Inferior parietal cortex (tissue), 1 donor: ENCODE data around the gene CLCNKA.
A peak's percentile ranks its signal among the peaks of the same experiment; 100 is the strongest.
"Not testable (repeated sequence)": the region's sequence is repeated elsewhere in the genome, so short reads cannot be mapped to it uniquely, and the experiment has no call there.

Experiments used
- DNase-seq: peaks from one replicate; pipeline ENCODE4 v3.0.0-alpha.2; 2016; ENCODE audit errors: extremely low spot score

Gene CLCNKA

DNA sequence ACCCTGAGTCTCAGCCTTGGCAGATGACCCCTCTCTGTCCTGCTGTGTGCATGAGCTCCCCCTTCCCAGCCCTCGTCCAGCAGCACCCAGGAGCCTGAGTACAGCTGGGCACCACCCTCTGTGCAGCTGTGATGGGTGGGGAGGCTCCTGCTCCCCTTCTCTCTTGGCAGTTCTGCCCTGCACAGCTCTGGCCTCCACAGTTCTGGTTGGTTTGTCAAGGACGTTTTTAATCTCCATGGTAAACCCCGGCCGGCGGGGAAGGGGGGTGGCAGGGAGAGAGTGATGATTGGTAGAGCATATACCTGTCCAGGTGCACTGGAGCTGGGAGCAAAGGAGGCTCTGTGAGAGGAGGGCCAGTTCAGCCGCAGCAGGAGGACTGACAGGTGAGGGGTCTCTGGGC is at the start of gene CLCNKA:
TSS of gene CLCNKA (plus strand) at position 356 of the 400 bp plus-strand sequence. CDS start 584 bp downstream, outside the sequence.
- no peak for DNase-seq

DNA sequence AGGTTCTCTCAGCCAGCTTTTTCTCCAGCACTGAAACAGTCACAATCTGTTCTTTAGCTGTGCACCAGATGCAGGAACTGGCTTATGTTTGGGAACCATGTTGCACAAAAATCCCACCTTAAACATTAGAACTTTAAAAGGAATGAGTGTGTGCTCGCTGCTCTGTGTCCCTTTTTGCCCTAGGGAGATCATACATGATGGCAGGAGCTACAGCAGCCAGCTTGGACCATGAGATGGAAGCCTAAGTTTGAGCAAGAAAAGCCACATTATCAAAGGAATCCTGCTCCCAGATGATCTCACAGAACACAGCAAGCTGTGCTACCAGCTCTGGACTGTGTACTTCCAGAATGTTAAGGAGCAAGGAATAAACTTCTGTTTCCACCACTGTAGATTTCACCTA is 49.4 kb upstream of the CLCNKA start:
- DNase-seq = no peak

DNA sequence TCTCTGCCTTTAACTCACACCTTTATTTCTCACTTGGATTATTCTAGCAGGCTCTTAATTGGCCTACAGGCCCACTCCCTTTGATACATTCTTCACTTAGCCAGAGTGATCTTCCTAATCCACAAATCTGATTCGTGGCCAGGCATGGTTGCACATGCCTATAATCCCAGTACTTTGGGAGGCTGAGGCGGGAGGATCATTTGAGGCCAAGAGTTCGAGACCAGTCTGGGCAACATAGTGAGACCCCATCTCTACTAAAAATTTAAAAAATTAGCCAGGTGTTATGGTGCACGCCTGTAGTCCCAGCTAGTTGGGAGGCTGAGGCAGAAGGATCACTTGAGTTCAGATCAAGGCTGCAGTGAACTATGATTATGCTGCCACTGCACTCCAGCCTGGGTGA is 48.1 kb upstream of the CLCNKA start:
- no peak for DNase-seq

DNA sequence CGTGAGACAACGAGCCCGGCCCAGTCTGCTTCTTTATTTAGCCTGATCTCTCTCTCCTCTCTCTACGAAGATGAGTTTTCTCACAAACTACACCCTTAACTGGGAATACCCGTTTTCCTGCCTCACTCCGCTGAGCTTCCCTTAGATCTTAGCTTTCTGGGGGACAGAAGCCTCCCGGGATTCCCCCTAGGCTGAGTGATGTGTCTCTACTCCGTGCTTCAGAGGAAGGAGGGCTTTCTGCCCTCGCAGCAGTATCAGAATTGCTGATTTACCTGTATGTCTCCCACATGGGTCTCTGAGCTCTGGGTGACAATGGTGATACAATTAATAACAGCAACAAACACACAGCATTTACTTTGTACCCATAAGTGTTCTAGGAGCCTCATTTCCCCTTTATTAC is 47.0 kb upstream of the CLCNKA start:
- DNase-seq = no peak

DNA sequence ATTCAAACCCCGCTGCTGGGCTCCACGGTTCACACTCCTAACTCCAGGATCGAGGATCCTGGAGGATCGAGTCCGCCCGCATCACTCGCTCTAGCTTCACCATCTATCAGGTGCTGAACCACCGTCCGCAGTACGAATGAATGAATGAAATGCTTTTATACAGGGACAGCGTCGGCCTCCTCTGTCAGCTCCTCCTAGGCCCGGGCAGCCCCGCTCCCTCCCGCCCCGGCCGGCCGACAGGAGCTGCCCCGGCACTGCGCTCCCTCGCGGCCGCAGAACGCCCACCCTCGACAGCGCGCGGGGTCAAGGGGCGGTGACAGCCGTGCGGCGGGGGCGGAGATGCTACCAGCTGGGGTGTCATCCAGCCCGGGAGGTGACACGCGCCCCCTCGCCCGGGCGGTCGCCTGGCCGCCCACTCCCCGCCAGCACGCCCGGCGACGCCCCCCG is 46.5 kb upstream of the CLCNKA start:
- DNase-seq = no peak

DNA sequence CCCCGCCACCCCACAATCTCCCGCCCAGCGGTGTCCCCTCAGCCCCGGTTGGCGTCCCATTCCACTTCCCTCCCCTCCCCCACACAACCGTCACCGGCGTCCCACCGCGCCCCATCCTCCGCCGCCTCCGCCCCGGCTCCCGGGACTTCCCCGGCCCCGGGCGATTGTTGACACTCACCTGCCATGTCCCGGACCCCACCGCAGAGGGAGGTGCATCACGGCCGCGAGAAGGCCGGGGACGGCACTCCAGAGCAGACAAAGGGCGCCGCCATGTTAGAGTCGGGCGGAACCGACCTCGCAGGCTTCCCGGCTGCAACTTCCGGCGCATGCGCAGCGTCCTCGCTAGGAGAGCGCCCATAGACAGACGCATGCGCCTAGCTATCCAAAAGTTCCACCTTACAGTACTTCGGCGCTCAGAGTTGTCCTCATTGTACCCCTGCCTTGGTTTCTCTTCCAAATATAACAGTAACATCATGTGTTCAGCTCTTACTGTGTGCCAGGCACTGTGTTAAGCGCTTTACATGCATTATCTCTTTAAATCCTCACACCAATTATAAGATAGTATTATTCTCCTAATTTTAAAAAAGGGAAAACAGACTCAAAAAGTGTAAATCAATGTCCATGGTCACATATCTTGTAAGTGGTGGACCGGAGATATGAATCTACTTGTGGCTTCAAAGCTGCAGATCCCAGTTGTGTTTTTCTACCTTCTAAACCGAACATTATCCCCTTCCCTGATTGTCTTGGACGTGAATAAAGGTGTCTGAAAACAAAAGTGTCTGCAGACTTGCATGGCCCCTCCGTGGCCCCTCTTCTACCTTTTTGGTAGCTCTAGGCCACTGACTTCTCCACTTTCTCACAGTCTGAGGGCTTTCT is 45.8 kb upstream of the CLCNKA start, which contains the start of gene ZBTB17:
TSS of gene ZBTB17 (minus strand) at position 297 of the 876 bp plus-strand sequence. CDS start 27,606 bp downstream, outside the sequence.
- peak; percentile 95 for DNase-seq

DNA sequence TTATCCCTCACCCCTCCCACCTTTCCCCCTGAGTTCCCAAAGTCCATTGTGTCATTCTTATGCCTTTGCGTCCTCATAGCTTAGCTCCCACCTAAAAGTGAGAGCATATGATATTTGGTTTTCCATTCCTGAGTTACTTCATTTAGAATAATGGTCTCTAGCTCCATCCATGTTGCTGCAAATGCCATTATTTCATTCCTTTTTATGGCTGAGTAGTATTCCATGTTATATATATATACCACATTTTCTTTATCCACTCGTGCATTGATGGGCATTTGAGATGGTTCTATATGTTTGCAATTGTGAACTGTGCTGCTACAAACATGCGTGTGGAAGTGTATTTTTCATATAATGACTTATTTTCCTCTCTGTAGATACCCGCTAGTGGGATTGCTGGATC is 43.9 kb upstream of the CLCNKA start:
- not testable (repeated sequence) for DNase-seq

DNA sequence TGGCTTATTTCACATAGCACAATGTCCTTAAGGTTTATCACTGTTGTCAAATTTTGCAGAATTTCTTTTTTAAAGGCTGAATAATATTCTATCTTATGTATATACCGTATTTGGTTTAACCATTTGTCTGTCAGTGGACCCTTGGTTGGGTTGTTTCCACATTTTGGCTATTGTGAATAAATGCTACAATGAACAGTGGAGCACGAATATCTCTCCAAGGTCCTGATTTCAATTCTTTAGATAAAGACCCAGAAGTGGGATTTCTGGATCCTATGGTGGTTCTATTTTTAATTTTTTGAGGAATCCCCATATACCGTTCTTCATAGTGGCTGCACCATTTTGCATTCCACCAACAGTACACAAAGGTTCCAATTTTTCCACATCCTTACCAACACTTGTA is 40.2 kb upstream of the CLCNKA start:
- no peak for DNase-seq

DNA sequence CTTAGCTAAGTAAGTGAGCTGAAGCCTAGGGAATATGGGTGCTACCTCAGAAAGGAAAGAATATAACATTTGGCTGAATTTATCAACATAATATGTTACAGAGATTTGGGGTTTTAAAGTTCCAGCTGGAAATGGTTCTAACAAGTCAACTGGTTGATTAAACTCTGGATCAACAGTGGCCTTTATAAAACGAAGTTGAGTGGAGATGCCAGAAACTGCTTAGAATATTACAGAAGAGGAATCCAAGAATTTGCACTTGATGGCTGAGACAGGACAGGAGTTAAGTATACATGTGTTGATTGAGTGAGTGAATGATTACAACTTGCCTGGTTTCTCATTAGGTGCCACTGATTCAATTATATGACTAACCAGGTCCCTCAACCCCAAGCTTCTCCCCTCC is 38.6 kb upstream of the CLCNKA start:
- no peak for DNase-seq

DNA sequence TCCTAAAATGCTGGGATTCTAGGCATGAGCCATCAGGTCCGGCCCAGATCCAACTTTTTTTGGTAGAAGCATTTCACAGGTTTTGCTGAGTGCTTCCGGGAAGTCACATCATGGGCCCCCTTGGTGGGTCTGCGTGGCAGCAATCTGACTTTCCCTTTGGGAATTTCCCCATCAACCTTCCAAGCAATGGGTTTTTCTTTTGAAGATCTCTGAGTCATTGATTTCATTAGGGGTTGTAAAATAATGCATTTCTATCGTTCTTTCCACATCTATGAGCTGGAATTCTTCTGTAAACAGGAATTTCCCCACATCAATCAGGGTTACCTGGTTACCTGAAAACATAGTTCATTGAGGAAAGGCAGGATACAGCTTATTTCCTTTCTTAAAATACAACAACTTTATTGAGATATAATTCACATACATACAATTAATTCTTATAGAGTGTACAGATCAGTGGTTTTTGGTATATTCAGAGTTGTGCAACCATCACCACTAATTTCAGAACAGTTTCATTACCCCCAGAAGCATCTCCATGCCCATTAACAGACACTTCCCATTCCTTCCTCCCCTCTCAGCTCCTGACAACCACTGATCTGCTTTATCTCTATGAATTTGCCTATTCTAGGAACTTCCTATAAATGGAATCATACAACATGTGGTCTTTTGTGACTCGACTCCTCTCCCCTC is 36.1 kb upstream of the CLCNKA start:
- DNase-seq = no peak

DNA sequence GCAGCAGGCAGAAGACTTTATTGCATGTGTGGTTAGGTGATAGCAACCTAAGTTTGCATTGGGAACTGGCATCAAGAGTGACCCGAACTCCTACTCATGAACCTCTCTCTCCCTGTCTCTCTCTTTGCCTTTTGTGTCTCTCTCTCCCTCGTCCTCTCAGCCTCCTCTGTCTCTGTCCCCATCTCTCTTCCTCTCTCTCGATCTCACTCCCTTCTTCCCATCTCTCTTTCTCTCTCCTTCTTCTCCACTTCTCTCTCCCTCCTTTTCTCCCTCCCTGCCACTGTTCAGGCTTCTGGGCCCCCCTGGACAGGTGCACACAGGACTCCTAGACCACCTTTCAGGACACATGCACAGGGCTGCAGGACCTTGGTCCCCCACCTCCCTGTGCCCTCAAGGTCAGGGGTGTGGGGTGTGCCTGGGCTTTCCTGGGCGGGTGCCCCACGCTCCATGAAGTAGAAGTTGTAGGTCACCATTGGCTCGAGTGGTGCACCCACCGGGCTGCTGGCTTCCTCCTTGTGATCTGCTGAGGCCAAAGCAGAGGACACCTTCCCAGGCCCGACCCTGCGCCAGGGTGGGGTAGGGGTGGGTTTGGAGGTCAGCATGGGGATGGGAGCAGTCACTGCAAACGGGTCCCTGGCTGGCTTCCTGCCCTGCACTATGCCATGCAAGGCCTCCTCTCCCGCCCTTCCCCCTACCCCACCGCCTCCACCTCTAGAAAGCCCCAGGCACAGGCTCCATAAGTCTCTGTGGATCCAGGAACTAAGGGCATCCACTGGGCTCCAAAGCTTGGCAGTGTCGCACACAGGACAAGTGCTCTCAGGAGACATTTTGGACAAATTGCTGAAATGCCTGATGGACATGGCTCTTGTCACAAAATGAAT is 32.7 kb upstream of the CLCNKA start:
- DNase-seq = no peak

DNA sequence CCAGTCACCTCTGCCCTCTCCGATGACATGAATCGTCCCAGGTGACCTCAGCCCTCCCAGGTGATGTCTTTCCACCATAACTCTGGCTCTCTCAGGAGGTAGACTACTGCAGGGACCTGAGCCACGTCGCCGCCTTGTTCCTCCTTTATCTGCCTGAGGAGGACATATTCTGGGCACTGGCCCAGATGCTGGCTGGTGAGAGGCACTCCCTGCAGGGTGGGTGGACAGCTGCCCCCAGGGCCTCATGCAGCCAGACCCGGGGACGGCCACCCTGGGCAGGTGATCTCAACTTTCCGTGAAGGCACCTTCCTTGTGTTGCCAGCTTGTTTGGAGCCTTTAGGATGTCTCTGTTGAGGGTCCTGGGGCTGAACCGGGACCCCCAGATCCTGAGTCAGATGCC is 32.1 kb upstream of the CLCNKA start:
- no peak for DNase-seq

DNA sequence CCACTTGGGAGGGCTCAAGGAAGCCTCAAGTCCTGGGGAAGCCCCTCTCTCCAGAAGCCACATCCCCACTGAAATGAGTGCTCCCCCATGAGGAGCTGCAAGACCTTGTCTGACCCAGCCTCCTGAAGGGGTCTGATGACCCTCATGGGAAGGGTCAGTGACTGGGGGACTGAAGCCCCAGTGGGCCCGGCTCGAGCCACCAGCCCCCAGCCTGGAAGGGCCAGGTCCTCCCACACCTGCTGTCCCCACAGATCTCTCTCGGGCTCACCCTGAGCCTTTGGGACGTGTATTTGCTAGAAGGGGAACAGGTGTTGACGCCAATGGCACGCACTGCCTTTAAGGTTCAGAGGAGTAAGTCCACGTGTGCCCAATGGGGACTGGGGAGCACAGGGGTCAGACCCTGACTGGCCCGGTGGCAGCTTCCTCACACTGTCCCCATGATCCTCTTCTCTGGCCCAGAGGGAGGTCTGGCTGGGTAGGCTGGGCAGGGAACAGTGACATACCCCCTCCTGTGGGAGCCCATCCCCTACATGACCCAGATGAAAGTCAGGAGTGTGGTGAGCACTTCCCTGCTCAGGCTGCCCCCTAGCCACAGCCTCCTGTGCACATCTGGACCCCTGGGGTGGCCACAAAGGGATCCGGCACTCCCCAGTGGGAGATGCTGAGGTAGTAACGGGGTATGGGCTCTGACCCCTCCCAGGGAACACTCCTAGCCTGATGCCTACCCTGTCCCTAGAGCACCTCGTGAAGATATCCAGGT is 30.2 kb upstream of the CLCNKA start:
- no peak for DNase-seq

DNA sequence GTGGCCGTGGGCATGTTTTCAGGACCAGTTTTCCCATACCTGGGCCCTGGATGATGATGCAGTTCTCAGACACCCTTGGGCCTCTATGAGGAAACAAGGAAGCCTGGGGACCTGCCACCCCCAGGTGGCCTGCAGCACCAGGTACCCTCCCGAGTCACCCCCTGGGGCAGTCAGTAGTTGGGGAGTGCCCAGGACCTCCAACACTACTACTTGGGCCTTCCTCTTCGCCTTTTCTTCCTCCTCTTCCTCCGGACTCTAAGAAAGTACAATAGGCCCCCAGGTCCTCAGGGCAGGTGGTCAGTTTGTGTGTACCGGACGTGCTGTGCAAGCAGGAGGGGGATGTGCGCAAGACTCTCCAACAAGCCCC is 29.7 kb upstream of the CLCNKA start:
- no peak for DNase-seq

DNA sequence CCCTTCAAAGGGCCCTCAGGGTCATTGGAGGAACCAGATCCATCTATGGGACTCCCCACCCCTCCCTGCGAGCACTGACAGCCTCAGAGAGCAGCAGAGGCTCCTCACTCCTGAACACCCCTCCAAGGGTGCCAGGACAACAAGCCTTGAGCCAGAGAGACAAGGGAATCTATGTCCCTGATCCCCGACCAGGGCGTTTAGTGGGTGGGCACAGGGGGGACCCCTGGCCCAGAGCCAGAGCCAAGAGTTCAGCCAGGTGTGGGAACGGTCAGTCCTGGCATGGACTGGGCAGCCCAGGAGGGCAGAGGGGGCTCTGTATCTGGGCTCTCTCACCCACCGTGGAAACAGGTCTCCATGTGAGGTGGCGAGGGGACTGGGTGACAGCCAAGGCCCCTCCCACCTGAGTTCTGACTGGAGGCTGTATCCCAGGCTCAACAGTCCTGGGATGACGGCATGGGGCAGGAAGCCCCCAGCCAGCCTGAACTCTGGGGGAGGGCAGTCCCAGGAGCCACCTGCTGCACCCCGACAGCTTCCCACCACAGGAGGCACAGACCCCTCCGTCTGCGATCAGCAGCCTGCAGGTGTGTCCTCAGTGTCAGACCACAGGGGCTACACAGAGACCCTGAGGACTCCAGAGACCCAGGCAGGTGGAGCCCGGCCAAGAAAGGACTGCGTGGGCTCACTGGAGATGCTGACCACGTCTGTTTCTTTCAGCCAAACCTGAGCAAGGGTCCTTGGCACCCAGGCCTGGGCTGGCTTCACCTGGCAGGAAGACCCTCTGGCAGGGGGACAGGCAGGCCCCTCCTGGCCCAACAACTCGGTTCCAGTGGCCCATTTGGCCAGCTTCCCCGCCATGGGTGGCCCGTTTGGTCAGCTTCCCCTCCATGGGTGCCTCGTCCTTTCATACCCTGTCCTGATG is 29.0 kb upstream of the CLCNKA start:
- DNase-seq = no peak

DNA sequence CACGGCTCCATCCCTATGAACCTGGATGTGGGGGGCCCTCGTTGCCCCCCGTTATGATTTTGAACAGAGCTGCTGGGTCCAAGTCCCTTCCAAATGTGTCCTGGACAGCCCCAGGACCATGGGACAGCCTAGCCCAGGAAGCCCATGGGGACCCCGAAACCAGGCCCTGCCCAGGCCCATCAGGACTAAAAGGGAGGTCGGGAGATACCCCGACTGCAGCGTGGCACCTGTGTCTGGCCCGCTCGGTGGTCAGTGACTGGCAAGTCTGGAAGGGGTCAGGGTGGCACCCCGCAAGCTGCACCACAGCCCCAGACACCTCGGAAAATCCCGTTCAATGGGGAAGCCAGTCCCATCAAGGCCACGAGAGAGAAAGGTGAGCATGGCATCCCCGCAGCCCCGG is 28.2 kb upstream of the CLCNKA start:
- DNase-seq = no peak

DNA sequence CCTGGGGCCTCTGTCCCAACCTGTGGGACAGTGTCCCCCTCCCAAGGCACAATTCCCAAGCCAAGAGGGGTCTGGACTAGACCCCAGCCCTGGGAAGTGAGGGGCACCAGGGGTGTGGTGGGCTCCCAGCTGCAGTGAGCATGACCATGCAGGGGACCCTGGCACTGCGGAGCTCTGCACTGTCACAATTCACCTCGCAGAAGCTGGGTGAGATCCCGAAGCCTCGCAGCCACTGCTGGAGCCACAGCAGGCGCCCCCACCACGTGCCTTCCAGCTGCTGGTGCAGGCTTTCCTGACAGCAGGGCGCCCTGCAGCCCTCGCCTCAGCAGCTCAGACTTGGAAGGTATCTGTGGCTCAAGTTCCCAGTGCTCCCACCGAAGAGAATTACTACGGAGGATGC is 27.8 kb upstream of the CLCNKA start:
- no peak for DNase-seq

DNA sequence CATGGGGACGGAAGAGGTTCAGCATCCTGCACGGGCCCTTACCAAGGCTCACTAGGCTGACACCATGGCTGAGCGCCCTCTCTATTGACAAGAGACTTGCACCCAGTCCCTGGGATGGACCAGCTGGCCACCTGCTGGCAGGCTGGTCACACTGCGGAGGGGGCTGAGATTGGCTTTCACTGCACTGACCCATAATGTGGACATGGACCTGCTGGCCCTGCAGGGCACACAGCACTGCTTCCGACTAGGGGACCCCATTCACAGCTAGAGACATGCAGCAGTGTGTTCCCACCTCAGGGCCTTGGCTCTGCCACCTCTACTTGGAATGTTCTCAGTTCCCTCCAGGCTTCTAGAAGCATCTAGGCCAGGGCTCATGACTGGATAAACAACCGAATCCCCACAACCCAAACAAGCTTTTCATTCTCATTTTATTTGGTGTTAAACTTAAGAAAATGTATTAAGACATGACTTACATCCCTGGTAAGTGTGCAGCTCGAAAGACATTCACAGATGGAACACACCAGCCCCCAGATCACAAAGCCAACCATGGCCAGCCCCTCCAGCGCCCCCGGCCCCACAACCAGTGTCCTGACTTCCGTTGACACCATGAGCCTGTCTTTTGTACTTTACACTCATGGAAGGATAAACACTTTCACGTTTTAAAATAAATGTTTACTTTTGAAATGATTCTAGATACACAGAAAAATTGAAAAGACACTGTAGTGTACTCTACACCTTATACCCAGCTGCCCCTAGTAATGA is 27.1 kb upstream of the CLCNKA start:
- DNase-seq = peak; percentile 78

DNA sequence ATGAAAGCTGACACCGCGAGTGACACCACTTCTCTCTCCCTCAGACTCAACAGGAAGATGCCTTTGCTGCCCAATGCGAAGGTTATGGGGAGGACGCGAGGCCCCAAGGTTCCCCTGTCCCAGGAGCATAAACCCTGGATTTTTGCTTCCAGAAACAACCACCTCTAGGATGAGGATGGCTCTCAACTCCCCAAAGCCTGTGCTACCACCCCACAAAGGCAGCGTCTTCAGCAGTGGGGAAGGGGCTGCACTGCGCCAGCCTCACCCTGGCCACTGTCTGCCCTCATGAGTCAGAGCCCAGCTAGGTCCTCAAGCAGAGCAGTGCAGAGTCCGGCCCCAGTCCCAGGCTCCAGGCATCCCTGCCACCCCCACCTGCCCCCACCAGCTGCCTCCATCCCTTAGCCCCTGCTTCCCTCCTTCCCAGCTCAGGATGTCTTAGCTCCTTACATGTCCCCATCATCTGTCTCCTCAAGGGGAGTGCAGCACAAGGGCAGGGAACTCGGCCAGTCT is 24.7 kb upstream of the CLCNKA start:
- DNase-seq = no peak
